H1 (cell line): Measurements from ENCODE around the gene MAPRE3. TPM values are rescaled to one million over a fixed set of nuclear protein-coding genes. Genes with fewer than 3 reads are reported as not detected.

Experiments
- CTCF ChIA-PET: fragments of 300-600 bp; sonication (Branson Sonifier 250); formaldehyde crosslinking; loops from one replicate; lab custom pipeline; 2021; ENCODE audit not compliant: partially characterized antibody; lab: Charles Lee
- POLR2A ChIA-PET: fragments of 300-600 bp; sonication (Branson Sonifier 250); formaldehyde crosslinking; loops from one replicate; lab custom pipeline; 2021; ENCODE audit warnings: inconsistent platforms; ENCODE audit not compliant: partially characterized antibody; lab: Charles Lee
- DNase-seq, 2 experiments: peaks; one replicate each; pipeline versions ENCODE4 v3.0.0 to v3.0.0-alpha.2; 2010 to 2022; ENCODE audit warnings: low spot score in 2 of 2, low read depth in 1 of 2, mixed read lengths in 1 of 2
- FAIRE-seq: peaks from 2 replicates; lab custom pipeline; 2011; peaks lifted over from hg19 to GRCh38; lab: Jason Lieb, UNC
- H2AFZ ChIP-seq: 2 replicates; pipeline ENCODE4 v1.8.1; 2012; ENCODE audit warnings: low read length, inconsistent platforms
- H2AK5ac ChIP-seq: 2 replicates; pipeline ENCODE4 v1.6.1; 2013; ENCODE audit warnings: low read depth, low read length
- H2BK120ac ChIP-seq: replicated peaks from 2 replicates; pipeline ENCODE3; 2013; ENCODE audit warnings: low read depth, low read length, inconsistent platforms
- H2BK12ac ChIP-seq: 2 replicates; pipeline ENCODE4 v1.6.1; 2013; ENCODE audit warnings: low read depth, low read length
- H2BK15ac ChIP-seq: 2 replicates; pipeline ENCODE4 v1.6.1; 2013; ENCODE audit warnings: low read length
- H2BK20ac ChIP-seq: 2 replicates; pipeline ENCODE4 v1.6.1; 2013; ENCODE audit warnings: low read length
- H2BK5ac ChIP-seq: 2 replicates; pipeline ENCODE4 v1.6.1; 2013; ENCODE audit warnings: low read depth, low read length
- H3K14ac ChIP-seq: 2 replicates; pipeline ENCODE4 v1.6.1; 2013; ENCODE audit warnings: inconsistent platforms; ENCODE audit not compliant: insufficient read length
- H3K18ac ChIP-seq: 2 replicates; pipeline ENCODE4 v1.6.1; 2013; ENCODE audit warnings: low read length; ENCODE audit errors: extremely low read depth
- H3K23ac ChIP-seq: 2 replicates; pipeline ENCODE4 v1.6.1; 2013; ENCODE audit warnings: inconsistent platforms; ENCODE audit not compliant: insufficient read length
- H3K23me2 ChIP-seq: 2 replicates; pipeline ENCODE4 v1.6.1; 2013; ENCODE audit warnings: low read depth, low read length
- H3K27ac ChIP-seq: 2 replicates; pipeline ENCODE4 v1.6.1; 2011; ENCODE audit warnings: low read depth, low read length, inconsistent platforms
- H3K27me3 ChIP-seq, 4 experiments: replicated peaks in 1 of 4; 1 replicate in 1 of 4; 2 replicates in 3 of 4; pipeline versions ENCODE4 v1.6.1 to v1.8.1; 2011 to 2013; ENCODE audit warnings: low read length in 3 of 4, mild to moderate bottlenecking in 3 of 4, inconsistent platforms in 2 of 4, mixed read lengths in 2 of 4, moderate library complexity in 1 of 4; ENCODE audit not compliant: control insufficient read depth in 3 of 4, insufficient read depth in 3 of 4; ENCODE audit errors: extremely low read depth in 1 of 4
- H3K36me3 ChIP-seq, 4 experiments: 2 replicates each; pipeline versions ENCODE4 v1.6.1 to v1.8.1; 2011 to 2013; ENCODE audit warnings: mild to moderate bottlenecking in 4 of 4, low read length in 3 of 4, moderate library complexity in 2 of 4, control low read depth in 1 of 4, inconsistent platforms in 1 of 4; ENCODE audit not compliant: insufficient read depth in 4 of 4, control insufficient read depth in 2 of 4
- H3K4ac ChIP-seq: replicated peaks from 2 replicates; pipeline ENCODE3; 2013; ENCODE audit warnings: low read length, low read depth, mixed read lengths, inconsistent platforms; ENCODE audit not compliant: insufficient read length
- H3K4me1 ChIP-seq, 4 experiments: replicated peaks in 1 of 4; 1 replicate in 1 of 4; 2 replicates in 3 of 4; pipeline versions ENCODE4 v1.6.1 to v1.8.1; 2011 to 2013; ENCODE audit warnings: low read length in 3 of 4, inconsistent platforms in 2 of 4, mixed read lengths in 1 of 4; ENCODE audit not compliant: insufficient read depth in 4 of 4, control insufficient read depth in 3 of 4
- H3K4me2 ChIP-seq, 2 experiments: 2 replicates each; pipeline versions ENCODE4 v1.6.1 to v1.8.1; 2011 to 2013; ENCODE audit warnings: low read depth in 2 of 2, low read length in 2 of 2, control low read depth in 1 of 2, inconsistent platforms in 1 of 2, mild to moderate bottlenecking in 1 of 2; ENCODE audit not compliant: insufficient read depth in 1 of 2
- H3K4me3 ChIP-seq, 4 experiments: fragments of 200-600, 300-600 bp in 1 of 4; sonication (generic), shearing (Covaris generic), sonication (Bioruptor Twin) in 1 of 4; 2 replicates each; pipeline versions ENCODE4 v1.5.1 to v1.8.1; 2011 to 2016; ENCODE audit warnings: low read length in 4 of 4, low read depth in 3 of 4, control low read depth in 2 of 4, inconsistent platforms in 2 of 4, mild to moderate bottlenecking in 2 of 4, mixed read lengths in 1 of 4, moderate library complexity in 1 of 4; ENCODE audit not compliant: insufficient read depth in 2 of 4; ENCODE audit errors: extremely low read depth in 1 of 4
- H3K56ac ChIP-seq: replicated peaks from 2 replicates; pipeline ENCODE3; 2013; ENCODE audit warnings: low read depth, mild to moderate bottlenecking, mixed read lengths, low read length, inconsistent platforms; ENCODE audit not compliant: insufficient read length
- H3K79me1 ChIP-seq: 2 replicates; pipeline ENCODE4 v1.6.1; 2013; ENCODE audit warnings: low read depth, low read length, control low read depth
- H3K79me2 ChIP-seq, 2 experiments: 2 replicates each; pipeline versions ENCODE4 v1.6.1 to v1.8.1; 2012 to 2013; ENCODE audit warnings: low read length in 2 of 2, mild to moderate bottlenecking in 2 of 2, inconsistent platforms in 1 of 2; ENCODE audit not compliant: insufficient read depth in 2 of 2, control insufficient read depth in 1 of 2
- H3K9ac ChIP-seq, 4 experiments: replicated peaks in 1 of 4; 1 replicate in 1 of 4; 2 replicates in 3 of 4; pipeline versions ENCODE4 v1.6.1 to v1.8.1; 2011 to 2013; ENCODE audit warnings: low read depth in 3 of 4, low read length in 3 of 4, control low read depth in 2 of 4, mild to moderate bottlenecking in 2 of 4, moderate library complexity in 2 of 4, inconsistent platforms in 1 of 4; ENCODE audit errors: extremely low read depth in 1 of 4
- H3K9me3 ChIP-seq, 2 experiments: 2 replicates each; pipeline versions ENCODE4 v1.6.1 to v1.8.1; 2012 to 2013; ENCODE audit warnings: mild to moderate bottlenecking in 2 of 2, moderate library complexity in 2 of 2, control low read depth in 1 of 2, inconsistent platforms in 1 of 2, low read depth in 1 of 2, low read length in 1 of 2, mixed read lengths in 1 of 2; ENCODE audit not compliant: insufficient read depth in 2 of 2
- H4K20me1 ChIP-seq, 2 experiments: replicated peaks in 1 of 2; 2 replicates each; pipeline versions ENCODE3 to v1.8.1; 2011 to 2013; ENCODE audit warnings: inconsistent platforms in 2 of 2, low read length in 2 of 2, mild to moderate bottlenecking in 1 of 2; ENCODE audit not compliant: insufficient read depth in 2 of 2, control insufficient read depth in 1 of 2
- H4K5ac ChIP-seq: 2 replicates; pipeline ENCODE4 v1.6.1; 2013; ENCODE audit warnings: low read length, low read depth, mixed read lengths, inconsistent platforms; ENCODE audit not compliant: insufficient read length
- H4K8ac ChIP-seq: 2 replicates; pipeline ENCODE4 v1.8.0; 2013; ENCODE audit warnings: mild to moderate bottlenecking, moderate library complexity, low read length, inconsistent platforms; ENCODE audit not compliant: insufficient read depth; ENCODE audit errors: extremely low read depth
- H4K91ac ChIP-seq: replicated peaks from 2 replicates; pipeline ENCODE3; 2013; ENCODE audit warnings: low read length, mixed read lengths, inconsistent platforms; ENCODE audit not compliant: insufficient read length
- BACH1 ChIP-seq: IDR thresholded peaks from 2 replicates; pipeline ENCODE4 v1.6.1; 2012; ENCODE audit warnings: low read length, improper control_type of control experiment
- BCL11A ChIP-seq, 2 experiments: IDR thresholded peaks; one replicate each; pipeline ENCODE4 v1.6.1; 2011; ENCODE audit warnings: low read depth in 2 of 2, low read length in 2 of 2, mild to moderate bottlenecking in 2 of 2
- CHD2 ChIP-seq: IDR thresholded peaks from 2 replicates; pipeline ENCODE4 v1.6.1; 2012; ENCODE audit warnings: low read length, improper control_type of control experiment
- CTBP2 ChIP-seq: IDR thresholded peaks from 2 replicates; pipeline ENCODE4 v1.7.0; 2011; ENCODE audit warnings: borderline replicate concordance, mild to moderate bottlenecking, moderate library complexity, mixed read lengths, low read length; ENCODE audit not compliant: insufficient read depth, insufficient read length
- HDAC6 ChIP-seq: IDR thresholded peaks from one replicate; pipeline ENCODE4 v1.7.1; 2012; ENCODE audit warnings: low read depth, mild to moderate bottlenecking, inconsistent platforms, low read length, moderate library complexity
- NANOG ChIP-seq: IDR thresholded peaks from 2 replicates; pipeline ENCODE4 v1.6.1; 2011; ENCODE audit warnings: low read length, low read depth, mild to moderate bottlenecking, inconsistent platforms; ENCODE audit not compliant: insufficient read depth, poor library complexity, severe bottlenecking
- SIX5 ChIP-seq: IDR thresholded peaks from 2 replicates; pipeline ENCODE4 v1.6.1; 2011; ENCODE audit warnings: mild to moderate bottlenecking, low read depth, low read length
- TAF1 ChIP-seq: IDR thresholded peaks from 2 replicates; pipeline ENCODE4 v1.6.1; 2011; ENCODE audit warnings: mild to moderate bottlenecking, low read depth, low read length
- TEAD4 ChIP-seq: IDR thresholded peaks from 2 replicates; pipeline ENCODE4 v1.6.1; 2012; ENCODE audit warnings: low read depth, low read length, inconsistent platforms, mixed read lengths
- USF2 ChIP-seq: IDR thresholded peaks from 2 replicates; pipeline ENCODE4 v1.6.1; 2011; ENCODE audit warnings: low read length, improper control_type of control experiment
- WGBS, 2 experiments: shearing (Covaris generic) in 1 of 2; methylation state at CpG; one replicate each; pipeline versions ENCODE4 v1.1.6 to v1.1.7; 2013 to 2015; ENCODE audit warnings: low lambda C conversion rate in 2 of 2, mixed read lengths in 2 of 2, inconsistent platforms in 1 of 2, low coverage in 1 of 2, missing lambda C conversion rate in 1 of 2; ENCODE audit not compliant: insufficient replicate concordance in 2 of 2, insufficient coverage in 1 of 2, insufficient read length in 1 of 2; ENCODE audit errors: extremely low coverage in 1 of 2, missing lambda C conversion rate in 1 of 2; 5-methylcytosine and 5-hydroxymethylcytosine counted together
- polyA plus RNA-seq, 7 experiments: library from polyadenylated mRNA; depleted of rRNA in 3 of 7; stranded (reverse) in 5 of 7; unstranded in 2 of 7; fragments of >200 nt in 5 of 7; fragments of 200-250 nt in 2 of 7; gene quantifications; 1 replicate in 5 of 7; 2 replicates in 1 of 7; 4 replicates in 1 of 7; pipeline versions ENCODE4 v1.2.1 to v1.2.3, GENCODE V29; 2011 to 2013; ENCODE audit warnings: missing spikeins in 2 of 7, mixed read lengths in 2 of 7
- total RNA-seq: library from RNA; stranded (reverse); fragmentation: NEBNext Ultra II Directional; extraction: Animal tissue kit (Norgen Biotek cat#: 25700); gene quantifications from 2 replicates; pipeline ENCODE4 v1.2.1, GENCODE V29; 2021

MAPRE3 gene
- total and polyA plus RNA-seq, 2 of the 8 experiments (the other 6 are each of a cell fraction or from before 2014, with no cell fraction given): 4.9 to 6.6 TPM

- no peak overlapping the region for H2AFZ ChIP-seq
- no peaks in the 10 kb centered on the region for H4K20me1 ChIP-seq
- H3K4ac ChIP-seq: no peak overlapping the region
- H3K56ac ChIP-seq: no peak overlapping the region
- H3K4me2 ChIP-seq: no peak overlapping the region
- H3K79me2 ChIP-seq: no peaks in the 10 kb centered on the region
- no peaks in the 10 kb centered on the region for H3K9me3 ChIP-seq
- H3K14ac ChIP-seq: no peak overlapping the region
- H3K4me3 ChIP-seq: no peak overlapping the region
- H2BK15ac ChIP-seq: no peak overlapping the region
- WGBS, 2 experiments: 92% methylated on average over 4 of the region's 4 CpGs; no CpG with 5 or more reads in 1 of the 2 experiments
- H3K36me3 ChIP-seq: no peaks in the 10 kb centered on the region
- no peak for DNase-seq
- no peak overlapping the region for H2BK12ac ChIP-seq
- no peaks in the 10 kb centered on the region; a peak in 2 of 7 replicates for H3K27me3 ChIP-seq
- no peaks in the 10 kb centered on the region; the same call in 1 of the 2 replicates for H3K79me1 ChIP-seq
- no peak overlapping the region for H4K5ac ChIP-seq
- no peak overlapping the region for H2BK20ac ChIP-seq
- no peak overlapping the region for H4K8ac ChIP-seq
- POLR2A ChIA-PET: no interaction called here
- no peak overlapping the region for H2AK5ac ChIP-seq
- CTCF ChIA-PET: interaction anchor here (0.6 kb wide), 1 partner anchor 9 kb away, joined by 3 read pairs; no protein-coding TSS in a partner anchor
- FAIRE-seq: no peak
- H3K4me1 ChIP-seq: 0 out of 7 replicates have a peak, but pooled peaks cover 0 to 2% (median 0%) of the 10 kb centered on the region in 4 experiments
- no peak overlapping the region for H3K18ac ChIP-seq
- no peak overlapping the region for H3K27ac ChIP-seq
- no peak overlapping the region for H2BK120ac ChIP-seq
- H3K23ac ChIP-seq: no peak overlapping the region
- H4K91ac ChIP-seq: no peak overlapping the region
- H3K9ac ChIP-seq: no peak overlapping the region
- H2BK5ac ChIP-seq: no peak overlapping the region
- no peaks in the 10 kb centered on the region; the same call in 1 of the 2 replicates for H3K23me2 ChIP-seq
- TF ChIP-seq BACH1: no peak
- TF ChIP-seq SIX5: no peak
- no peak for TF ChIP-seq TEAD4
- TF ChIP-seq TAF1: no peak
- TF ChIP-seq CTBP2: no peak
- TF ChIP-seq HDAC6: no peak
- TF ChIP-seq USF2: no peak
- no peak for TF ChIP-seq NANOG
- no peak for TF ChIP-seq BCL11A (IDR thresholded peaks at IDR 0.05; ENCODE audit: low read depth in 2 of 2, low read length in 2 of 2)
- TF ChIP-seq CHD2: no peak
Observed at GRCh38 chr2:27000228-27000627, 29.8 kb downstream of the MAPRE3 start.
